AG10803 (cell line): ENCODE data around the gene ZNF407.

Source experiments
- DNase-seq: peaks from one replicate; pipeline ENCODE4 v3.0.0; 2010; ENCODE audit warnings: low read depth
- H3K4me3 ChIP-seq: 2 replicates; pipeline ENCODE4 v1.5.1; 2011; ENCODE audit warnings: mild to moderate bottlenecking, low read length, control low read depth
- TF ChIP-seq, protein P1 (sequence below): conservative IDR thresholded peaks from 2 replicates; pipeline ENCODE4 v1.5.1; 2011; ENCODE audit warnings: mild to moderate bottlenecking, low read length, control low read depth, inconsistent platforms

The ZNF407 gene

GRCh38 chr18:75063196-75063595, 465.5 kb downstream of the ZNF407 start:
- H3K4me3 ChIP-seq = no peak overlapping the region
- DNase-seq = no peak
- TF ChIP-seq, protein P1, sequence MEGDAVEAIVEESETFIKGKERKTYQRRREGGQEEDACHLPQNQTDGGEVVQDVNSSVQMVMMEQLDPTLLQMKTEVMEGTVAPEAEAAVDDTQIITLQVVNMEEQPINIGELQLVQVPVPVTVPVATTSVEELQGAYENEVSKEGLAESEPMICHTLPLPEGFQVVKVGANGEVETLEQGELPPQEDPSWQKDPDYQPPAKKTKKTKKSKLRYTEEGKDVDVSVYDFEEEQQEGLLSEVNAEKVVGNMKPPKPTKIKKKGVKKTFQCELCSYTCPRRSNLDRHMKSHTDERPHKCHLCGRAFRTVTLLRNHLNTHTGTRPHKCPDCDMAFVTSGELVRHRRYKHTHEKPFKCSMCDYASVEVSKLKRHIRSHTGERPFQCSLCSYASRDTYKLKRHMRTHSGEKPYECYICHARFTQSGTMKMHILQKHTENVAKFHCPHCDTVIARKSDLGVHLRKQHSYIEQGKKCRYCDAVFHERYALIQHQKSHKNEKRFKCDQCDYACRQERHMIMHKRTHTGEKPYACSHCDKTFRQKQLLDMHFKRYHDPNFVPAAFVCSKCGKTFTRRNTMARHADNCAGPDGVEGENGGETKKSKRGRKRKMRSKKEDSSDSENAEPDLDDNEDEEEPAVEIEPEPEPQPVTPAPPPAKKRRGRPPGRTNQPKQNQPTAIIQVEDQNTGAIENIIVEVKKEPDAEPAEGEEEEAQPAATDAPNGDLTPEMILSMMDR = no peak

- H3K4me3 ChIP-seq = no peak overlapping the region
- DNase-seq = no peak
- TF ChIP-seq, protein P1 = no peak
These were observed 466.2 kb downstream of the ZNF407 start for GRCh38 chr18:75063615-75064512.

- no peak for DNase-seq
- TF ChIP-seq, protein P1 = no peak
- no peak overlapping the region for H3K4me3 ChIP-seq
These were observed 466.8 kb downstream of the ZNF407 start for GRCh38 chr18:75064513-75064905.

GRCh38 chr18:75065251-75066000, 467.8 kb downstream of the ZNF407 start:
- TF ChIP-seq, protein P1 = no peak
- DNase-seq = no peak
- no peak overlapping the region for H3K4me3 ChIP-seq

DNA sequence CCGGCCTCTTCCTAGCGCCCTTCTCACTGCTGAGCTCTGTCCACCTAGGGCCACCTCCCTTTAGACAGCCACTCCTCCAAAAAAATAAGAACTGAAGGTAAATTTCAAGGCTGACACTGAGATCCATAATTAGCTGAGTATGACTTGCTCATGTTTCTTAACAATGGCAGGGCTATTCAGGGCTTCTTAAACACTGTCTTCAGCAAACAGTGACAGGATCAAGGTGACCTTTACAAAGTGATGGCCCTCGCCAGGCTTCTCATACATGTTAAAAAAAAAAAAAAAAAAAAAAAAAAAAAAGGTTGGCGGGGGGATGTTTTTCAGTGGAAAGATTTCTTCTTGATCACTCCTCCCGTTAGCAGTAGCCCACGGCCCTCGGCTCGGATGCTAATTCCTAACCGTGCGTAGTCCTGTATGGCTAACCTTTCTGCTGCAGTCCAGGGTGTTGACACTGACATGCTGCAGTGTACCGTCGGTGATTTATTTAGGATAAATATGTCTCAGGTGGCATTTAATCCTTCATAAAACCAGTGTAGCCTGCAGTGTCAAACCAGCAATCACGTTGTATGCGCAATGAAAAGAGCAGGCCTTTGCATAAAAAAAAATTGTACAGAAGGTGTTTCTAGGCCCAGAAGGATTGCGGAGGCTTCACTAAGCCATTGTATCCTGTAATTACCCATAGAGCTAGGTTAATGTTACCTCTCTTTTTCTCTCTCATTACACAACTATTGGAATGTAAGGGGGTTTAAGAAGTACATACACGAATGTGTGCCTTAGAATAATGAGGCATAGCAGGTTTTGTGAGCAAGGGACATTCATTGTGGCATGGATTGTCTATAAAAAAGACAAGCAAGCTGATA, 468.6 kb downstream of the ZNF407 start:
- no peak overlapping the region for H3K4me3 ChIP-seq
- DNase-seq = no peak
- TF ChIP-seq, protein P1 = no peak

DNA sequence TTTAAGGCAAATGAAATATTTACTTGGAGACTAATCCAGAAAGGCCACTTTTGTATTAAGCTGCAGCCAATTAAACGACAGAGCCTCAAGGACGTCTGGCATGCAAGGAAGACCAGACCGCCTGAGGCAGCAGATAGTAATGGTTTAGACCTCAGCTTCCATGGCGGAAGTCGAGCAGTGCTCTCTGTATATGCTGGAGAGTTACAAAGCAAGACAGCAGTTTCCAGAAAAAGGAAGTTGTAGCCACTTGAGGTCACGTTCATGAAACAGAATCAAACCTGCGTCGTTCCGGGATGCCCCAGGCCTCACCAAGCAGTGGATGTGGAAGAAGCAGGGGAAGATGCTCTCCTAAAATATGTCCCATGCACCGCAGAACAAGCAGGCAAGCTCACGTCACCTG, 469.3 kb downstream of the ZNF407 start:
- H3K4me3 ChIP-seq = no peak overlapping the region
- DNase-seq = no peak
- TF ChIP-seq, protein P1 = no peak
